OCI-LY3 (cell line): ENCODE measurements around the gene TMEM59.

Source experiments
- CTCF ChIP-seq: fragments of 200-600, 300-600 bp; sonication (generic); IDR thresholded peaks from 2 replicates; pipeline ENCODE4 v1.5.1; 2014; ENCODE audit warnings: antibody characterized with exemption, low read length, low read depth
- EZH2phosphoT487 ChIP-seq: fragments of 200-600 bp; shearing (Covaris generic); IDR thresholded peaks from 2 replicates; pipeline ENCODE4 v1.6.1; 2018; ENCODE audit warnings: antibody characterized with exemption, mixed run types, low read depth

- no peak for TF ChIP-seq CTCF
- no peak for TF ChIP-seq EZH2phosphoT487
Observed at GRCh38 chr1:53982034-53982762, 70.8 kb downstream of the TMEM59 start.
